HG03108 (cell line): ENCODE measurements around the gene STX10.

Experiments used
- ATAC-seq: cut with Tn5 transposase; IDR thresholded peaks from one replicate; pipeline ENCODE4 v1.9.1; 2021; ENCODE audit warnings: moderate library complexity; ENCODE audit not compliant: unreplicated experiment

Gene STX10

DNA sequence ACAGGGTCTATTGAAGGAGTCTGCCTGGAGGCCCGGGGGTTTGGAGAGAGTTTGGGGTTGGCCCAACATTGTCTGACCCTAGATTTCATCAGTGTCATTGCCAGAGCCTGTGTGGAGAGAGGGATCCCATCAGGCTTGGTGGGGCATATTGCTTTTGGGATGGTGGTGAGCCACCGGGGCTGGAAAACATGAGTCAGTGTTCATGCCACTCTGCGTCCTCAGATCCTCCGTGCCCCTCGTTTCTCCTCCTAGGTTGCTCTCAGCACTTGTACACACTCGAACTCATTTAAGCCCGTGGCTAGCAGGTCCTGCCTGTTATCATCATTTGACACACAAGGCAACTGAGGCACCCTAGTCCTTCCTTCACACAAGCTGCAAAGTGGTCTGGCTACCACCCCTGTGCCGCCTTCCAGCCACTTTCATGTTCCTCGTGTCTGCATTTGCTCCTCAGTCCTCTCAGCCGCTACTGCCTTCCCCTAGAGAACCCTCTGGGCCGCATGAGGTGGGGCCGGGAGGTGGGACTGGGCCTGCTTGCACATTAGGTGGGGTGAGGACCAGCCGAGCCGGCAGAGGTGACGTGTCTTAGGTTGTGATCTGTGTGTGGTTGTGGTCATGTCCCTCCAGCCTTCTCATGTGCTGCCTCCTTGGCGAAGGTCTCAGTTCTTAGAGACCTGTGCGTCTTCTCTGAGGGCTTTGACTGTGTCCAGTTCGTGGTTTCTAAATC, 28.5 kb downstream of the STX10 start:
- no peak for ATAC-seq

GRCh38 chr19:13120817-13121216, 29.4 kb downstream of the STX10 start:
- ATAC-seq = no peak

- ATAC-seq = no peak
Observed at GRCh38 chr19:13120031-13120430, 30.1 kb downstream of the STX10 start.

GRCh38 chr19:13119627-13120026, 30.5 kb downstream of the STX10 start:
- no peak for ATAC-seq

DNA sequence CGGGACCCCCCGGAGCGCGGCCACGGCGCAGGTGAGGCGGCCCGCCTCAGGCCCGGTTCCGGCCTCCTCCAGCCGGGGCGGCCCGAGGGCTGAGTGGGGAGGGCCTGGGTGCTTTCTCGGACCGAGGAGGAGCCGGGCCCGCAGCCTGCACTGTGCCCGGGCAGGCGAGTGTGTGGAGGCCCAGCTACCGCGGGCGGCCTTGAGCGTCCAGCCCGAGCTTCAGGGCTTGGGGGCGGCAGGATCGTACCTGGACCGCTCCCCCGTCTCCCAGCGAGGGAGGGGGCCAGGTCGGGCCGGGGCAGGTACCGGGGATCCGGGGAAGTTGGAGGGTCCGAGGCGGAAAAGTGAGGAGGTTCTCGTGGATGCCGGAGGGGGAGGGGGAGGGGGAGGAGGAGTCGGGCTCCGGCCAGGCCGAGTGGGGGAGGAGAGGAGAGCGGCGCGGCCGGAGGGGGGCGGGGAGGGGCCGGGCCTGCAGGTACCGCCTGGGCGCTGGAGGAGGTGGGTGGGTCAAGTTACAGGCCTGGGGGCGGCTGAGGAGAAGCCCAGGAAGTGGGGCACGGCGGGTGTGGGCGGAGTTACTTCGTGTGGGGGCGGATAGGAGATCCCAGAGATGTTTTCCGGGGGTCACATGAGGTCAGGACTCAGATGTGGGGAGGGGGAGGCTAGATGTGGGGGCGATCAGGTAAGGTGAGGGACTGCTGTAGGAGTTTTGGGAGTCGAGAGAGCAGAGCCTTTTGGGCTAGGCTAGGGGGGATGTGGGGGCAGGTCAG, 31.6 kb downstream of the STX10 start:
- no peak for ATAC-seq

DNA sequence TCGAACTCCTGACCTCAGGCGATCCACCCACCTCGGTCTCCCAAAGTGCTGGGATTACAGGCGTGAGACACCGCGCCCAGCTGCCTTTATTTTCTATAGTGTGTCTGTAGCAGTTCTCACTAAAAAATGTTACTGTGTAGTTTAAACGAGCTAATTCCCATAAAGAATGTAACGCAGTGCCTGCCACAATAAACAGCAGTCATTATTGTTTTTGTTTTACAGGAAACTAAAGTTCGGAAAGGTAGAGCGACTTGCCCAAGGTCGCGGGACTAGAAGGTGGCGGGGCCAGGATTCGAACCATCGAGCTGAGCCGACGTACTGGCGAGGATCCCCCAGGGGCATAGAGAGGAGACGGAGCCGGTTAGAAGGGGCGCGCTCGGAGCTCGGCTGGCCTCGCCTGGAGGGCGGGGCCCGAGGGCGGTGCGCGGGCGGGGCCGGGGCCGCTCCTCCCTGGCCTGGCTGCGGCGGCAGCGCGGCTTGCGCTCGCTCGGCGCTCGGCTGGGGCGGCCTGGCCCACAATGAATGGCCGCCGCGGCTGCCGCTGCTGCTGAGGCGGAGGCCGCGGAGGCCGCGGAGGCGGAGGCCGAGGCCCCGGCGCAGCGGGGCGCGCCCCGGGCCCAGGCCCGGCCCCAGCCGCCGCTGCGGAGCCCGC, 32.3 kb downstream of the STX10 start, which contains the start of gene NACC1:
TSS of gene NACC1 (plus strand) at position 493 of the 652 bp plus-strand sequence. CDS start 16,944 bp downstream, outside the sequence.
- peak; percentile 62 for ATAC-seq

DNA sequence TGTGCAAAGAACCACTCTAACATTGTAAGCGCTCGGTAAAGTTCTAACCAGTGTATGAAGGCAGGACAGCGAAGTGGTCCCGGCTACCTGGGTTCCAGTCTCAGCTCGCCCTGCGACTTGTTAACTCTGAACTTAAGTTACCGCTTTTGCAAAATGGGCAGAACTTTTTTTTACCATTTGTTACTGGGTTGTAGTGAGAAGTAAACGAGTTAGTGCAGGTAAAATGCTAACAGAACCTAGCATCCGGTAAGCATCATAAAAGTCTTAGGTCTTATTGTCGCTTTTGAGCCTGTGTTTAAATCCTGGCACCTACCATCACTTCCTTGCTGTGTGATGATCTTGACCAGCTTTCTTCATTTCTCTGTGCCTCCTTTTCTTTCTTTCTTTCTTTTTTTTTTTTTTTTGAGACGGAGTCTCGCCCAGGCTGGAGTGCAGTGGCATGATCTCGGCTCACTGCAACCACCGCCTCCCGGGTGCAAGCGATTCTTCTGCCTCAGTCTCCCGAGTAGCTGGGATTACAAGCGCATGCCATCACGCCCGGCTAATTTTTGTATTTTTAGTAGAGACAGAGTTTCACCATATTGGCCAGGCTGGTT, 32.9 kb downstream of the STX10 start:
- no peak for ATAC-seq

GRCh38 chr19:13116282-13117175, 33.6 kb downstream of the STX10 start, which contains the start of gene TRMT1:
TRMT1 (minus strand) TSS chr19:13116740; CDS start chr19:13116399, 341 bp downstream.
- no peak for ATAC-seq

DNA sequence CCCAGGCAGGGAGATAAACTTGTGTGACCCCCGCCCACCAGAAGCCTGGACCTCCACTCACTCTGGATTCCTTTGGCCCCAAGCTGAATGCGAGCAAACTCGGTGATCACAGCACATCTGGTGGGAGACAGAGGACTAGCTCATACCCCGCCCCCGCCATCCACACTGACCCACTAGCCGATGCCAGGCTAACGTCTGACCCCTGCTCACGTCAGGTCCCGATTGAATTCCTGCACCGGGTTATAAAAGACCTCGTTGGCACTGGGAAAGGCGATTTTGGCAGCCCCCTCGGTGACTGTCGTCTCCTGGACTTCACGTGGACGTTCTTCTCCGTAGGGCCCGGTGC, 34.3 kb downstream of the STX10 start:
- ATAC-seq = no peak

GRCh38 chr19:13112555-13112954, 37.6 kb downstream of the STX10 start:
- no peak for ATAC-seq

GRCh38 chr19:13110099-13110610, 40.0 kb downstream of the STX10 start:
- ATAC-seq = no peak

DNA sequence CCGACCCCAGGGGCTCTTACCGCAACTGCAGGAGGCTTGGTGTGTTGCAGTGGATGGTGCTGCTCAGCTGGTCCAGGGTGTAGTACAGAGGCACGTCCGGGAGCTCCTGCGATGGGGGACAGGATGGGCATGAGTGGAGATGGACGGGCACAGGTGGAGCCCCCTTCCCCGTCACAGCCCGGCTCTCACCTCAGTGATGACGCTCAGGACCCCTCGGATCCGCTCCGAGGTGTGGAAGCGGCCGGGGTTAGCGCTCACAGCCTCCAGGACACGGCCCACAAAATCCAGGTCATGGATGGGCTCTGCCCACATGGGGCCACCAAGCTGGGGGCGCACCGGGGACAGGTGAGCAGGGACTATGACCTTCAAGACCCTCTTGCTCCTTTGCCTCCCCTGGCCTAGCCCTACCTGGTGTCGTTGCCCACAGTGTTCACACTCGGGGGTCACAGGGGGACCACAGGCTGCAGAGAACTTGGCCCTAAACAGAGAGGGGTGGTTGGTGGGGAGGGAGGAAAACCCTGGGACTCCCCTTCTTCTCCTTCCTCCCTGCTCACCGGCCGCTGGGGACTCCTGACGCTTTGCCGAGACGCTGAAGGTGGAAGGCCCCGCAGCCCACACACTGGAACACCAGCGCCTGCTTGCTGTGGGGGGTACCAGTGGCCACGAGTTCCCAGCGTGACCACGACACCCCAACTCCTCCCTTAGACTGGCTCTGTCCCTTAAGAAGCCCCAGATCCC, 40.6 kb downstream of the STX10 start:
- no peak for ATAC-seq

DNA sequence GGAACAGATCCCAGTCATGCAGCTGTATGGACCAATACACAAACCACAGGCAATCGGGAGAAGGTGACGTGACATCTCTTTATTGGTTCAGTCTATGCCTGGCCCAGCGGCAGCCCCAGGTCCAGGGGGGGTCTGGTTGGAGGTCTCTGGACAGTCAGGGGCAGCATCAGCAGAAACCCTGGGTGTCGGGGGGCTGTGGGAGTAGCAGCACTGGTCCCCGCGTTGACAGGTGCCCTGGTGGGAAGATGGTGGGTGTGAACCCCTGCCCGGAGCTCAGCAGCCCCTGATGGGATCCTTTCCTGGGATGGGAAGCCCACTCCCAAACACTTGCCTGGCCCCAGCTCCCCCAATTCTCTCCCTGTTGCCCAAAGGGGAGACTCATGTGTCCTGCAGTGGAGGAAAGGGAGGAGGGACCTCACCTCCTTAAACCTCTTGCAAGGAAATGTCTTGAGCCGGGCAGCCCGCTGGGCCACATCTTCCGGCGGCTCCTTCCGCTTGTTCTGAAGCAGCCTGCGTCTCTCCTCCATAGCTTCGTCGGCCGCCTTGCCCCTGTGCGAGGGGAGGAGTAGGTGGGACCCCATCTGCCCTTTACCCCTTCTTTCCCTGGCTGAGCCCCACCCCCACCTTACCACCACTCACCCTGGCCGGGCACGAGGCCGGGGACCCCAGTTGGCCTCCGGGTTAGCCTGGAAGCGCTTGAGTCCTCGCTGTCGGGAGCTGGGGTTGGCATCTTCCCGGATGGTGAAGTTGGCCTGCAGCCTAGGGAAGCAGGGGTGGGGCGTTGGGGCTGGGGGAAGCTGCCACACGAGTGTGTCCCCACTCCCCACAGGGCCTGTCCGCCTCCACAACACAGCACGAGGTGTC, 45.1 kb downstream of the STX10 start:
- ATAC-seq = no peak

GRCh38 chr19:13104360-13104847, 45.8 kb downstream of the STX10 start:
- peak; percentile 34 for ATAC-seq

DNA sequence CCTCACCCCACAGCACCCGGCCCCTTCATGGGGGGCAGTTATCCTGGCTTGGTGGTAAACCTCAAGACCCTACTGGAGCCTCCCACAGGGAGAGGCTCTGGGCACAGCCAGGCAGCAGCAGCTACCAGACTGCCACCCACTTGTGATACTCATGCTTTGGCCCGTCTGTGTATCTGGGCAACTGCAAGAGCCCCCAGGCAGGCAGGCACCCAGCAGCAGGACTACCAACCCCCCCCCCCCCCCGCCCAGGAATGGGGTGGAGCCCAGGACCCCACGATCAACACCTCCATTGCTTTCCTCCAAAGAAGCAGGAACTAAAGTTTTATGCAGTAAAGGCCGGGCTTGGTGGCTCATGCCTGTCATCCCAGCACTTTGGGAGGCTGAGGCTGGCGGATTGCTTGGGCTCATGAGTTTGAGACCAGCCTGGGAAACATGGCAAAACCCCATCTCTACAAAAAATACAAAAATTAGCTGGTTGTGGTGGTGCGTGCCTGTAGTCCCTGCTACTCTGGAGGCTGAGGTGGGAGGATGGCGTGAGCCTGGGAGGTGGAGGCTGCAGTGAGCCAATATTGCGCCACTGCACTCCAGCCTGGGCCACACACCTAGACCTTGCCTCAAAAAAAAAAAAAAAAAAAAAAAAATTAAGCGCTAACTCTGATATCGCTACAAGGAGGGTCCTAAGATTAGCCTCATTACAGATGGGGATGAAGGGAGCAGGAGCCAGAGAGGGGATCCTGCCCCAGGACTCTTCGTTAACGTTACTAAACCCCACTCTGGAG, 46.4 kb downstream of the STX10 start:
- ATAC-seq = no peak

DNA sequence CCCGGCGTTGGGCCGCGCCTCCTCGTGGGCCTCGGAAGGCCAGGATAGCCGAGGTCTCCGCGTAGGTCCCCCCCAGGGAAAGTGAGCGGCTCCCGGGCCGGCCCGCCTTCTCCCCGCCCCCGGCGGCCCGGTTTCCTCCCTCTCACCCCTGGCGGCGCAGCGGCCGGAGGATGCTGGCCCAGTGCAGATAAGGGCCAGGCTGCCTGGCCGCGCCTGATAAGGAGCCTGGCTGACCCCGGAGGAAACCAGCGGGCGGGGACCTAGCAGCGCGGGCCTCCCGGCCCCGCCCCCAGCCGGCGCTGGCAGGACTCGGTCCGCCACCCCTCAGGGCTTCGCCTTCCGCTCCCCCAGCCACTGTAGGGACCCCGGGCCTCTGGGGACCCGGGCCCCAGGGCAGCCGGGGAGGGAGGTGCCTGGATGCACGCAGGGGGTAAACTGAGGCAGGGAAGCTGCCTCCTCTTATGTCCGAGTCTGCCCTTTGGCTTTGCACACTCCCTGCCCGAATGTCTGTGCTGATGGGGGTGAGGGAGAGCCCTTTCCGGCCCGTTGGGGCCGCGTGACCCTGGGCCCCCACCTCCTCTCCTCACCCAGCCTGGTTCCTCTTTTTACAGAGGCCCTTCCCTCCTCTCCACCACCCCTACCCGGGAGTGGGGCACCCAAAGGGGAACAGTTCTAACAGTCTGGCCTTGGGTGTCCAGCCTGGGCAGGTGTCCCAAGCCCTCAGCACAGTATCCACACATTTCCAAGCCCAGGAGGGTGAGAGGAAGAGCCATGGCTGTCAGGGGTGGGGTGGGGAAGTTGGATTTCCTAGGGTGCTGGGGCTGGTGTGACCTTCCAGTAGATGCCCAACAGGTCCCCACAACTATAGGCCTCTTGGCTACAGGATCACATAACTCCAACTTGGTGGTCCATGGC, 47.3 kb downstream of the STX10 start, which contains the start of gene LYL1:
TSS of gene LYL1 (minus strand) at position 193 of the 915 bp plus-strand sequence. CDS start 1,687 bp downstream, outside the sequence.
- ATAC-seq = peak; percentile 42

- ATAC-seq = no peak
Observed at GRCh38 chr19:13102416-13102665, 47.8 kb downstream of the STX10 start.
